Mesendoderm (in vitro differentiated cells): Measurements from ENCODE around the gene ITGAL.
"Not testable (repeated sequence)": the region's sequence is repeated elsewhere in the genome, so short reads cannot be mapped to it uniquely, and the experiment has no call there.

ENCODE experiments used
- DNase-seq: peaks from one replicate; pipeline ENCODE4 v3.0.0; 2013
- H2AK5ac ChIP-seq: 2 replicates; pipeline ENCODE4 v1.6.1; 2013; ENCODE audit warnings: low read length, inconsistent platforms
- H2BK120ac ChIP-seq: 2 replicates; pipeline ENCODE4 v1.6.1; 2013; ENCODE audit warnings: low read depth, mild to moderate bottlenecking, low read length, moderate library complexity, mixed read lengths
- H2BK15ac ChIP-seq: replicated peaks from 2 replicates; pipeline ENCODE4 v1.6.1; 2013; ENCODE audit warnings: low read depth, mild to moderate bottlenecking, moderate library complexity
- H2BK5ac ChIP-seq: 2 replicates; pipeline ENCODE4 v1.6.1; 2013; ENCODE audit warnings: low read length, inconsistent platforms
- H3K18ac ChIP-seq: 2 replicates; pipeline ENCODE4 v1.6.1; 2013; ENCODE audit warnings: mild to moderate bottlenecking, low read length, mixed read lengths
- H3K23ac ChIP-seq: one replicate; pipeline ENCODE4 v1.6.1; 2013; ENCODE audit warnings: low read length
- H3K27ac ChIP-seq: 2 replicates; pipeline ENCODE4 v1.5.1; 2013; ENCODE audit warnings: low read depth, mild to moderate bottlenecking, inconsistent platforms, low read length, moderate library complexity
- H3K27me3 ChIP-seq: 2 replicates; pipeline ENCODE4 v1.6.1; 2013; ENCODE audit warnings: low read length, control low read depth, mild to moderate bottlenecking, inconsistent platforms; ENCODE audit not compliant: insufficient read depth, poor library complexity
- H3K36me3 ChIP-seq: 2 replicates; pipeline ENCODE4 v1.6.1; 2013; ENCODE audit warnings: low read length, inconsistent platforms; ENCODE audit not compliant: control insufficient read depth, insufficient read depth
- H3K4ac ChIP-seq: one replicate; pipeline ENCODE4 v1.6.1; 2013; ENCODE audit warnings: low read depth, mild to moderate bottlenecking, low read length, moderate library complexity
- H3K4me1 ChIP-seq: 2 replicates; pipeline ENCODE4 v1.6.1; 2013; ENCODE audit warnings: low read depth, low read length, inconsistent platforms; ENCODE audit not compliant: control insufficient read depth
- H3K4me2 ChIP-seq: 2 replicates; pipeline ENCODE4 v1.6.1; 2013; ENCODE audit warnings: low read length
- H3K4me3 ChIP-seq: 2 replicates; pipeline ENCODE4 v1.5.1; 2013; ENCODE audit warnings: mild to moderate bottlenecking, low read length
- H3K56ac ChIP-seq: one replicate; pipeline ENCODE4 v1.6.1; 2013; ENCODE audit warnings: low read length
- H3K79me1 ChIP-seq: 2 replicates; pipeline ENCODE4 v1.6.1; 2013; ENCODE audit warnings: low read length, inconsistent platforms
- H3K79me2 ChIP-seq: 2 replicates; pipeline ENCODE4 v1.6.1; 2013; ENCODE audit warnings: mild to moderate bottlenecking, low read length; ENCODE audit not compliant: control insufficient read depth, insufficient read depth
- H3K9ac ChIP-seq: 2 replicates; pipeline ENCODE4 v1.6.1; 2013; ENCODE audit warnings: low read length, inconsistent platforms
- H4K5ac ChIP-seq: one replicate; pipeline ENCODE4 v1.6.1; 2013; ENCODE audit warnings: low read length
- H4K8ac ChIP-seq: one replicate; pipeline ENCODE4 v1.6.1; 2013; ENCODE audit warnings: low read depth, mild to moderate bottlenecking, control low read depth, low read length, moderate library complexity
- WGBS: extraction: QIAGEN DNeasy Blood & Tissue Kit; methylation state at CpG from one replicate; pipeline ENCODE4 v1.1.7; 2013; ENCODE audit warnings: low lambda C conversion rate, missing lambda C conversion rate; ENCODE audit not compliant: insufficient coverage; ENCODE audit errors: extremely low coverage; 5-methylcytosine and 5-hydroxymethylcytosine counted together

ITGAL gene

DNA sequence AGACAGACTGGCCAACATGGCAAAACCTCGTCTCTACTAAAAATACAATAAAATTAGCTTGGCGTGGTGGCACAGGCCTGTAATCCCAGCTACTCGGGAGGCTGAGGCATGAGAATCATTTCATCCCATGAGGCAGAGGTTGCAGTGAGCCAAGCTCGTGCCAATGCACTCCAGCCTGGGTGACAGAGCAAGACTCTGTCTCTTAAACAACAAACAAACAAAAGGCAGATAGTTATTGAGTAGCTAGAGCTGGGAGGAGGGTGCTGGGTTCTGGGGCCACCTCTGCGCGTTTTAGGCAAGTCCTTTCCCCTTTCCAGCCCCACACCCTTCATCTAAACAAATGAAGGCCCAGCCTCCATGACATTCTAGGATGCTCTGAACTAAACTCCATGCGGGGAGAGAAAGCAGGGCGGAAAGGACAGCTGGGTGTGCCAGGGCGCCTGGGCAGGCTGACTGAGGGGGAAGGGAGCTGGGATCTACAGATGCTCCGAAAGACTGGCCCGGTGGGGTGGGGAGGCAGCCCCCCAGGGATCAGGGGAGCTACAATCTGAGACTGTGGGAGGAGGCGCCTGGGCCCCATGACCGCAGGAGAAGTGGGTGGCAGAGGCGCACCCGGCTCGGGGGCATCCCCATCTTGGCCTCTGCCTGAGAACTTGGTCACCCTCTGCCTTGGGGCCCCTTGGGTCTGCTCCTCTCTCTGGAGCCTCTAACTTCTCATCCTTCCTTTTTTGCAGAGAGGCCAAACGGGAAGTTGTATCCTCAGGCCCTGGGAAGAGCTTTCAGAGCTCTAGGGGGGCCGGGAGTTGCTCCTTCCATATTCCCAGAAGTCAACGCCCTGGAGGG, 910 bp downstream of the ITGAL start:
- no peak overlapping the region for H3K18ac ChIP-seq
- H4K5ac ChIP-seq = no peak overlapping the region
- H3K23ac ChIP-seq = no peak overlapping the region
- H3K36me3 ChIP-seq = no peaks in the 10 kb centered on the region
- no peak overlapping the region for H4K8ac ChIP-seq
- no peak for DNase-seq
- no peak overlapping the region for H3K9ac ChIP-seq
- H2AK5ac ChIP-seq = no peak overlapping the region
- H3K79me1 ChIP-seq = no peaks in the 10 kb centered on the region
- no peak overlapping the region for H2BK5ac ChIP-seq
- no peak overlapping the region for H3K4me3 ChIP-seq
- no peaks in the 10 kb centered on the region for H3K79me2 ChIP-seq
- no peak overlapping the region for H3K4me2 ChIP-seq
- no peaks in the 10 kb centered on the region for H3K4me1 ChIP-seq
- no peak overlapping the region for H2BK15ac ChIP-seq
- no peak overlapping the region for H3K27ac ChIP-seq
- no peak overlapping the region for H3K56ac ChIP-seq
- no CpG with 5 or more reads among the region's 19 CpGs for WGBS
- no peak overlapping the region for H2BK120ac ChIP-seq
- no peaks in the 10 kb centered on the region for H3K27me3 ChIP-seq
- no peak overlapping the region for H3K4ac ChIP-seq

DNA sequence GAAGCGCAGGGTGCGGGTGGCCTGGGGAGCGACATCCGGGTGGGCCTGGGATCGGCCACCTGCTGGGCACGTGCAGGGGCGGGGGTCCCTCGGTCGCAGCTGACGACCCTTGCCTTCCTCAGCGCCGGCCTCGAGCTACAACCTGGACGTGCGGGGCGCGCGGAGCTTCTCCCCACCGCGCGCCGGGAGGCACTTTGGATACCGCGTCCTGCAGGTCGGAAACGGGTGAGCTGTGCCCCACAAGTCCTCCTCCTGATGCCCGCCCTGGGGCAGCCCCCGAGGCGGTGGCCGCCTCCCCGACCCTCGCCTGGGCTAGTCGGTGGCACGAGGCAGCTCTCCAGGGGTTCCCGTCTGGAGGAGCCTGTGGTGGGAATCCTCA, 1.5 kb downstream of the ITGAL start:
- no CpG with 5 or more reads among the region's 35 CpGs for WGBS
- no peaks in the 10 kb centered on the region for H3K79me2 ChIP-seq
- no peak overlapping the region for H4K8ac ChIP-seq
- H3K18ac ChIP-seq = no peak overlapping the region
- H4K5ac ChIP-seq = no peak overlapping the region
- no peak overlapping the region for H2AK5ac ChIP-seq
- H3K4me2 ChIP-seq = no peak overlapping the region
- H2BK120ac ChIP-seq = no peak overlapping the region
- DNase-seq = no peak
- no peak overlapping the region for H3K27ac ChIP-seq
- no peaks in the 10 kb centered on the region for H3K4me1 ChIP-seq
- no peak overlapping the region for H3K23ac ChIP-seq
- H3K27me3 ChIP-seq = no peaks in the 10 kb centered on the region
- no peak overlapping the region for H3K9ac ChIP-seq
- no peak overlapping the region for H2BK5ac ChIP-seq
- H3K4ac ChIP-seq = no peak overlapping the region
- H3K56ac ChIP-seq = no peak overlapping the region
- H3K4me3 ChIP-seq = no peak overlapping the region
- no peaks in the 10 kb centered on the region for H3K36me3 ChIP-seq
- no peak overlapping the region for H2BK15ac ChIP-seq
- H3K79me1 ChIP-seq = no peaks in the 10 kb centered on the region

DNA sequence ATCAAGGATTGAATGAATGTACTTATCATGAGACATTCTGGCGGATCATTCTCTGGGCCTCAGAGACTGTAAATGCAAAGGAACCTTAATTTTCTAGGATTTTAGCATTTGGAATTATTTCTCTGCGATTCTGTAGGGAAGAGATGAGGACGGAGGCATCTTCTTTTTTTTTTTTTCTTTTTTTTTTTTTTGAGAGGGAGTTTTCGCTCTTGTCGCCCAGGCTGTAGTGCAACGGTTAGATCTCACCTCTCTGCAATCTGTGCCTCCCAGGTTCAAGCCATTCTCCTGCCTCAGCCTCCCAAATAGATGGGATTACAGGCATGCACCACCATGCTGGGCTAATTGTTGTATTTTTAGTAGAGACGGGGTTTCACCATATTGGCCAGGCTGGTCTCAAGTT, 2.1 kb downstream of the ITGAL start:
- WGBS = no CpG with 5 or more reads among the region's 7 CpGs
- Histone ChIP-seq H3K23ac (no peak overlapping the region), H3K4me3 (no peak overlapping the region), H3K27ac (no peak overlapping the region), H4K5ac (no peak overlapping the region), H2BK5ac (no peak overlapping the region), H3K4ac (no peak overlapping the region), H3K9ac (no peak overlapping the region), H3K18ac (no peak overlapping the region), H3K79me1 (no peaks in the 10 kb centered on the region), H3K4me2 (no peak overlapping the region), H4K8ac (no peak overlapping the region), H3K36me3 (no peaks in the 10 kb centered on the region), H3K56ac (no peak overlapping the region), H3K79me2 (no peaks in the 10 kb centered on the region), H2BK120ac (no peak overlapping the region), H3K27me3 (no peaks in the 10 kb centered on the region), H2BK15ac (no peak overlapping the region), H2AK5ac (no peak overlapping the region), H3K4me1 (no peaks in the 10 kb centered on the region)
- DNase-seq = no peak

DNA sequence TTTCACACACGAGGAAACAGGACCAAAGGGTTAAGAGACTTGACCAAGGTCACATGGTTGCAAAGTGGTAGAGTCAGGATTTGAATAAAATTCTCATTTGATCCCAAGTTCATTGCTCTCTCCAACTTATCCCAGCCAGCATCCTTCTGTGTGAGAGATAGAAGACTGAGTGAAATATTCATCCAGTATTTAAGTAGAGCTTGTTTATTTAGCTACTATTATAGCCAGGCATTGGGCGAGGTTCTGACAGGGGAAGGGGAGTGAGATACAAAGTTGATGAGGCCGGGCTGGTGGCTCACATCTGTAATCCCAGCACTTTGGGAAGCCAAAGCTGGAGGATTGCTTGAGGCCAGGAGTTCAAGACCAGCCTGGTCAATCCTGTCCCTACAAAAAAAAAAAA, 4.4 kb downstream of the ITGAL start:
- no peak for DNase-seq
- no CpG with 5 or more reads among the region's 3 CpGs for WGBS
- Histone ChIP-seq H2BK5ac (no peak overlapping the region), H3K27me3 (no peaks in the 10 kb centered on the region), H3K23ac (no peak overlapping the region), H3K56ac (no peak overlapping the region), H2AK5ac (no peak overlapping the region), H3K79me1 (no peaks in the 10 kb centered on the region), H2BK120ac (no peak overlapping the region), H2BK15ac (no peak overlapping the region), H4K8ac (no peak overlapping the region), H3K36me3 (no peaks in the 10 kb centered on the region), H3K4me3 (no peak overlapping the region), H3K4me2 (no peak overlapping the region), H3K18ac (no peak overlapping the region), H4K5ac (no peak overlapping the region), H3K9ac (no peak overlapping the region), H3K4me1 (no peaks in the 10 kb centered on the region), H3K27ac (no peak overlapping the region), H3K79me2 (no peaks in the 10 kb centered on the region), H3K4ac (no peak overlapping the region)

DNA sequence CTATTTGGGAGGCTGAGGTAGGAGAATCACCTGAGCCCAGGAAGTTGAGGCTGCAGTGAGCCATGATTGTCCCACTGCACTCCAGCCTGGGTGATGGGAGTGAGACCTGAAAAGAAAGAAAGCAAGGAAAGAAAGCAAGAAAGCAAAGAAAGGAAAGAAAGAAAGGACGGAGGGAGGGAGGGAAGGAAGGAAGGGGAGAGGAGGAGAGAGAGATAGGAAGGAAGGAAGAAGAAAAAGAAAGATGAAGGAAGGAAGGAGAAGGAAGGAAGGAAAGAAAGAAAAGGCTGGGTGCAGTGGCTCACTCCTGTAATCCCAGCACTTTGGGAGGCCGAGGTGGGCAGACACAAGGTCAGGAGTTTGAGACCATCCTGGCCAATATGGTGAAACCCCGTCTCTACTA, 5.2 kb downstream of the ITGAL start:
- H3K27ac ChIP-seq, DNase-seq, H2BK5ac ChIP-seq, H2AK5ac ChIP-seq, H3K4me1 ChIP-seq, H3K36me3 ChIP-seq, H3K4me3 ChIP-seq, H3K18ac ChIP-seq, H3K56ac ChIP-seq, H3K4me2 ChIP-seq, H3K4ac ChIP-seq, H2BK15ac ChIP-seq, H3K9ac ChIP-seq, H3K79me1 ChIP-seq, H3K79me2 ChIP-seq, H2BK120ac ChIP-seq, H4K5ac ChIP-seq, H4K8ac ChIP-seq, H3K27me3 ChIP-seq, H3K23ac ChIP-seq: not testable (repeated sequence)
- WGBS = no CpG with 5 or more reads among the region's 3 CpGs
